Measurements from ENCODE around the gene CFAP221. TPM values are rescaled to one million over a fixed set of nuclear protein-coding genes. Genes with fewer than 3 reads are reported as not detected.

Gene CFAP221
- total RNA-seq, 1 experiment from 2014 or later, result 10.0 TPM

DNA sequence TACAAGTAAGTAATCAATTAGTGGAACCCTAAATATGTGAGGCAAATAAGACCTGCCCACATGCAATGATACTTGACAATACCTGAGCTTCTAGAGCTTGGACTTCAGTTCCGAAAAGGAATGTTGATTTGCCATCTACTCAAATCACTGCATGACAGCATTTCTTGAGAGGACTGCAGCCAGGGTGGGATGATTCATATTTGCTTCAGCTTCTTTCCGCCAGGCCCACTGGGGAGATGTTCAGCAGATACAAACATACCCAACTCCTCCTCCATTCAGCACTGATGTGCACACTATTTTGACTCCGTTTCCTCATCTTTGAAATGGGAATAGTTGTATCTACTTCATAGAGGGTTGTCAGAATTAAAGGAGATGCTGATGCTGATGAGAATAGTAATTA is 106.0 kb downstream of the CFAP221 start:
- CTCF ChIA-PET, result no interaction called here

DNA sequence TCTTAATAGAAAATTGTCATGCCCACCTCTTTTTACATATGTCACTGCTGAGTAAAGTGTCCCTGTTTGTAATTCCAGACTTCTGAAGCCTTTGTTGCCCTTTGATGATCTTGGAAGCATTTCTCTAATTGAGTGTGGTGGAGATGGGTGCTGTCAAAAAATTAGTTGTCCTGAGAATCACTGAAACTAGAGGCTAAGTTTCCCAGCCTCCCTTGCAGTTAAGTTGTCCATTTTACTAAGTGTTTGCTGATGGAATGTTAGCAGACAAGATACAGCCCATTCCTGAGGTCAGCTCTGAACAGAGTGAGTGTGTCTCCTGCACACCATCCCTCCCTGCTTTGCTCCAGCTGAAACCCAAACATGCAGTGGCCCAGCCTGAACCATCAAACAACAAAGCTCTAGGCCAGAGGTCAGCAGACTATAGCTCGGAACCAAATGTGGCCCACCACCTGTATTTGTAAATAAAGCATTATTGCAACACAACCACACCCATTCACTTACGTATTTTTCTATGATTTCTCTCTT is 106.7 kb downstream of the CFAP221 start:
- BruUV-seq (replicated peaks), result no TSS peak
- no peak for TF ChIP-seq CTCF (IDR thresholded peaks at IDR 0.05; ENCODE audit: unreplicated experiment)
- intact Hi-C loops (cut with micrococcal nuclease; ENCODE audit: unreplicated experiment), result no loop called here
- Mint-ChIP-seq H3K9me3 (ENCODE audit: low read depth, unreplicated experiment) (peaks cover 2% of the 10 kb centered on the region), H3K4me3 (ENCODE audit: low read depth, unreplicated experiment) (no peak overlapping the region), H3K36me3 (ENCODE audit: insufficient read depth, unreplicated experiment) (no peaks in the 10 kb centered on the region), H3K27me3 (ENCODE audit: unreplicated experiment) (peaks cover 12% of the 10 kb centered on the region), H3K4me1 (ENCODE audit: low read depth, unreplicated experiment) (peaks cover 38% of the 10 kb centered on the region), H3K27ac (ENCODE audit: unreplicated experiment) (no peak overlapping the region)
- CTCF ChIA-PET, result no interaction called here
- no peak for DNase-seq

More for the DNA sequence above, 106.0 kb downstream of the CFAP221 start:
- no TSS peak for BruUV-seq (replicated peaks)
- Mint-ChIP-seq H3K9me3 (ENCODE audit: low read depth, unreplicated experiment) (peaks cover 2% of the 10 kb centered on the region), H3K36me3 (ENCODE audit: insufficient read depth, unreplicated experiment) (no peaks in the 10 kb centered on the region), H3K4me3 (ENCODE audit: low read depth, unreplicated experiment) (no peak overlapping the region), H3K27ac (ENCODE audit: unreplicated experiment) (no peak overlapping the region), H3K27me3 (ENCODE audit: unreplicated experiment) (peaks cover 5% of the 10 kb centered on the region), H3K4me1 (ENCODE audit: low read depth, unreplicated experiment) (peaks cover 45% of the 10 kb centered on the region)
- no peak for TF ChIP-seq CTCF (IDR thresholded peaks at IDR 0.05; ENCODE audit: unreplicated experiment)
- DNase-seq, result no peak
- intact Hi-C loops (cut with micrococcal nuclease; ENCODE audit: unreplicated experiment), result no loop called here

DNA sequence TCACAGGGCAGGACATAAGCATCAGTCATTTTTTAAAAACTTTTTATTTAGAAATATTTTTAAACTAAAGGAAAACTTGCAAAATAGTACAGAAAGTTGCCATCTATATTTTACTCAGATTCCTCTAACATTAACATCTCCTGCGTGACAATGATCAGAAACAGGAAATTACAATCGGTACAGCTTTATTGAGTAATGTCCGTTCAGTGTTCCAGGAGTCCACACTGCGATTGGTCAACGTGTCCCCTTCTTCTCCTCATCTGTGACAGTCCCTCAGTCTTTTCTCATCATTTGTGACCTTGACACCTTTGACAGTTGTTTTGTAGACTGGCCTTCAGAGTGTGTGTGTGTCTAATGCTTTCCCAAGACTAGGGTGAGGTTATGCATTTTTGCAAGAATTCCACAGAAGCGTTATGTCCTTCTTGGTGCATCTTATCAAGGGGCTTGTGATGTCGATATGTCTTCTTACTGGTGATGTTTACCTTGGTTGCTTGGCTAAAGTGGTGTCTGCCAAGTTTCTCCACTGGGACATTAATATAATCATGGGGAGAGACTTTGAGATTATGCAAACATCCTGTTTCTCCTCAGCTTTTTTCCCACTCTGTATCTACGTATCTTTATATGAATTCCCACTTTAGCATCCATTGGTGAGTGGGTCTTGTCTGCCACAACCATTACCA is 113.4 kb downstream of the CFAP221 start:
- CTCF ChIA-PET, result interaction anchor here (1.0 kb wide), 1 partner anchor 10 kb away, joined by 3 read pairs; no protein-coding TSS in a partner anchor
- intact Hi-C loops (cut with micrococcal nuclease; ENCODE audit: unreplicated experiment), result no loop called here
- no peak overlapping the region for H3K4me3 Mint-ChIP-seq (ENCODE audit: low read depth, unreplicated experiment)
- H3K36me3 Mint-ChIP-seq (ENCODE audit: insufficient read depth, unreplicated experiment), result no peaks in the 10 kb centered on the region
- no peak overlapping the region for H3K27ac Mint-ChIP-seq (ENCODE audit: unreplicated experiment)
- H3K27me3 Mint-ChIP-seq (ENCODE audit: unreplicated experiment), result peaks cover 15% of the 10 kb centered on the region
- BruUV-seq (replicated peaks), result no TSS peak
- no peak for DNase-seq
- no peaks in the 10 kb centered on the region for H3K4me1 Mint-ChIP-seq (ENCODE audit: low read depth, unreplicated experiment)
- TF ChIP-seq CTCF (IDR thresholded peaks at IDR 0.05; ENCODE audit: unreplicated experiment), result no peak
- H3K9me3 Mint-ChIP-seq (ENCODE audit: low read depth, unreplicated experiment), result no peaks in the 10 kb centered on the region

- Mint-ChIP-seq H3K36me3 (ENCODE audit: insufficient read depth, unreplicated experiment) (no peaks in the 10 kb centered on the region), H3K4me3 (ENCODE audit: low read depth, unreplicated experiment) (no peak overlapping the region), H3K27ac (ENCODE audit: unreplicated experiment) (no peak overlapping the region), H3K9me3 (ENCODE audit: low read depth, unreplicated experiment) (no peaks in the 10 kb centered on the region), H3K4me1 (ENCODE audit: low read depth, unreplicated experiment) (no peaks in the 10 kb centered on the region), H3K27me3 (ENCODE audit: unreplicated experiment) (peaks cover 28% of the 10 kb centered on the region)
- TF ChIP-seq CTCF (IDR thresholded peaks at IDR 0.05; ENCODE audit: unreplicated experiment), result peak; percentile 83
- intact Hi-C loops (cut with micrococcal nuclease; ENCODE audit: unreplicated experiment), result loop anchor here (1.0 to 2.0 kb wide), 3 partner anchors 19 to 252 kb away; no protein-coding TSS in a partner anchor
- DNase-seq, result peak; percentile 68
- no TSS peak for BruUV-seq (replicated peaks)
- CTCF ChIA-PET, result no interaction called here
Observed at GRCh38 chr2:119659601-119660342, 115.5 kb downstream of the CFAP221 start.

Measured in Calu3 (cell line).